Measurements from ENCODE around the gene MAF. TPM values are rescaled to one million over a fixed set of nuclear protein-coding genes. Genes with fewer than 3 reads are reported as not detected.

MAF gene
- total and polyA plus RNA-seq, 2 experiments from 2014 or later = 31.6 to 85.0 TPM

- no peaks in the 10 kb centered on the region for H3K9me3 ChIP-seq (ENCODE audit: low read depth)
- peaks cover 25% of the 10 kb centered on the region for H4K20me1 ChIP-seq (ENCODE audit: insufficient read depth, poor library complexity, severe bottlenecking)
- no peak overlapping the region for H3K4me2 ChIP-seq
- 81% methylated on average over 4 of the region's 4 CpGs for WGBS (ENCODE audit: low lambda C conversion rate, missing lambda C conversion rate)
- H3K36me3 ChIP-seq (replicated peaks; ENCODE audit: insufficient read depth, low read depth) = no peaks in the 10 kb centered on the region
- peaks cover 29% of the 10 kb centered on the region for H3K79me2 ChIP-seq
- no peak for DNase-seq (ENCODE audit: low spot score)
- TF ChIP-seq EZH2 (IDR thresholded peaks at IDR 0.05; ENCODE audit: borderline replicate concordance) = no peak
- TF ChIP-seq EZH2phosphoT487 (IDR thresholded peaks at IDR 0.05; ENCODE audit: low read depth, severe bottlenecking, unreplicated experiment) = no peak
- TF ChIP-seq CTCF (IDR thresholded peaks at IDR 0.05; ENCODE audit: poor library complexity) = no peak
- H3K4me3 ChIP-seq = no peak overlapping the region
- peak overlapping the region; percentile 60 for H3K27ac ChIP-seq
- no peak overlapping the region for H2AFZ ChIP-seq
- no peaks in the 10 kb centered on the region for H3K27me3 ChIP-seq
- H3K9me2 ChIP-seq (replicated peaks; ENCODE audit: insufficient read depth) = no peaks in the 10 kb centered on the region
- peaks cover 12% of the 10 kb centered on the region for H3K4me1 ChIP-seq (ENCODE audit: insufficient read depth)
These were observed 8.4 kb downstream of the MAF start for GRCh38 chr16:79592186-79592585.

- TF ChIP-seq EZH2phosphoT487 (IDR thresholded peaks at IDR 0.05; ENCODE audit: low read depth, severe bottlenecking, unreplicated experiment) (no peak), CTCF (IDR thresholded peaks at IDR 0.05; ENCODE audit: poor library complexity) (no peak), EZH2 (IDR thresholded peaks at IDR 0.05; ENCODE audit: borderline replicate concordance) (no peak)
- no peak overlapping the region for H3K4me3 ChIP-seq
- 29% methylated on average over 34 of the region's 43 CpGs for WGBS (ENCODE audit: low lambda C conversion rate, missing lambda C conversion rate)
- H3K36me3 ChIP-seq (replicated peaks; ENCODE audit: insufficient read depth, low read depth) = no peaks in the 10 kb centered on the region
- no peaks in the 10 kb centered on the region for H3K9me3 ChIP-seq (ENCODE audit: low read depth)
- no peaks in the 10 kb centered on the region for H3K27me3 ChIP-seq
- peaks cover 2% of the 10 kb centered on the region for H4K20me1 ChIP-seq (ENCODE audit: insufficient read depth, poor library complexity, severe bottlenecking)
- no peak for DNase-seq (ENCODE audit: low spot score)
- H3K79me2 ChIP-seq = peaks cover 4% of the 10 kb centered on the region
- peak overlapping the region; percentile 73 for H2AFZ ChIP-seq
- H3K4me1 ChIP-seq (ENCODE audit: insufficient read depth) = peaks cover 11% of the 10 kb centered on the region
- no peaks in the 10 kb centered on the region for H3K9me2 ChIP-seq (replicated peaks; ENCODE audit: insufficient read depth)
- peak overlapping the region; percentile 80 for H3K4me2 ChIP-seq
- no peak overlapping the region for H3K27ac ChIP-seq
These were observed 10.9 kb downstream of the MAF start for GRCh38 chr16:79589601-79590102.

- no peak for TF ChIP-seq EZH2phosphoT487 (IDR thresholded peaks at IDR 0.05; ENCODE audit: low read depth, severe bottlenecking, unreplicated experiment)
- no peak for TF ChIP-seq CTCF (IDR thresholded peaks at IDR 0.05; ENCODE audit: poor library complexity)
- TF ChIP-seq EZH2 (IDR thresholded peaks at IDR 0.05; ENCODE audit: borderline replicate concordance) = no peak
- Histone ChIP-seq H3K4me3 (no peak overlapping the region), H3K36me3 (replicated peaks; ENCODE audit: insufficient read depth, low read depth) (no peaks in the 10 kb centered on the region), H3K27me3 (no peaks in the 10 kb centered on the region), H3K79me2 (no peaks in the 10 kb centered on the region), H3K4me1 (ENCODE audit: insufficient read depth) (peaks cover 9% of the 10 kb centered on the region), H3K9me2 (replicated peaks; ENCODE audit: insufficient read depth) (no peaks in the 10 kb centered on the region), H3K4me2 (peak overlapping the region; percentile 41), H4K20me1 (ENCODE audit: insufficient read depth, poor library complexity, severe bottlenecking) (no peaks in the 10 kb centered on the region), H3K9me3 (ENCODE audit: low read depth) (no peaks in the 10 kb centered on the region), H2AFZ (no peak overlapping the region), H3K27ac (no peak overlapping the region)
- WGBS (ENCODE audit: low lambda C conversion rate, missing lambda C conversion rate) = 31% methylated on average over 9 of the region's 9 CpGs
- no peak for DNase-seq (ENCODE audit: low spot score)
These were observed 12.6 kb downstream of the MAF start for GRCh38 chr16:79587897-79588296.
